ENCODE results near the gene ILK.
A peak's percentile ranks its signal among the peaks of the same experiment; 100 is the strongest.

Gene ILK

GRCh38 chr11:6633422-6634408, 30.1 kb downstream of the ILK start:
- Histone ChIP-seq H3K27me3 (ENCODE audit: insufficient read depth, poor library complexity, severe bottlenecking) (no peaks in the 10 kb centered on the region), H3K4me3 (replicated peaks; ENCODE audit: insufficient read depth, low read length) (no peak overlapping the region), H3K27ac (replicated peaks) (peak overlapping the region; percentile 93; the same call in 1 of the 2 replicates)
- DNase-seq (ENCODE audit: low read depth in 1 of 2, low spot score in 1 of 2): no peak
- TF ChIP-seq SPI1 (IDR thresholded peaks at IDR 0.05; ENCODE audit: borderline replicate concordance, low read depth) (no peak), CTCF (IDR thresholded peaks at IDR 0.05; ENCODE audit: insufficient read depth, low read length) (no peak), POLR2AphosphoS5 (IDR thresholded peaks at IDR 0.05; ENCODE audit: low read depth) (no peak), GABPA (IDR thresholded peaks at IDR 0.05; ENCODE audit: low read depth) (no peak)
- TF ChIP-seq, protein P1, sequence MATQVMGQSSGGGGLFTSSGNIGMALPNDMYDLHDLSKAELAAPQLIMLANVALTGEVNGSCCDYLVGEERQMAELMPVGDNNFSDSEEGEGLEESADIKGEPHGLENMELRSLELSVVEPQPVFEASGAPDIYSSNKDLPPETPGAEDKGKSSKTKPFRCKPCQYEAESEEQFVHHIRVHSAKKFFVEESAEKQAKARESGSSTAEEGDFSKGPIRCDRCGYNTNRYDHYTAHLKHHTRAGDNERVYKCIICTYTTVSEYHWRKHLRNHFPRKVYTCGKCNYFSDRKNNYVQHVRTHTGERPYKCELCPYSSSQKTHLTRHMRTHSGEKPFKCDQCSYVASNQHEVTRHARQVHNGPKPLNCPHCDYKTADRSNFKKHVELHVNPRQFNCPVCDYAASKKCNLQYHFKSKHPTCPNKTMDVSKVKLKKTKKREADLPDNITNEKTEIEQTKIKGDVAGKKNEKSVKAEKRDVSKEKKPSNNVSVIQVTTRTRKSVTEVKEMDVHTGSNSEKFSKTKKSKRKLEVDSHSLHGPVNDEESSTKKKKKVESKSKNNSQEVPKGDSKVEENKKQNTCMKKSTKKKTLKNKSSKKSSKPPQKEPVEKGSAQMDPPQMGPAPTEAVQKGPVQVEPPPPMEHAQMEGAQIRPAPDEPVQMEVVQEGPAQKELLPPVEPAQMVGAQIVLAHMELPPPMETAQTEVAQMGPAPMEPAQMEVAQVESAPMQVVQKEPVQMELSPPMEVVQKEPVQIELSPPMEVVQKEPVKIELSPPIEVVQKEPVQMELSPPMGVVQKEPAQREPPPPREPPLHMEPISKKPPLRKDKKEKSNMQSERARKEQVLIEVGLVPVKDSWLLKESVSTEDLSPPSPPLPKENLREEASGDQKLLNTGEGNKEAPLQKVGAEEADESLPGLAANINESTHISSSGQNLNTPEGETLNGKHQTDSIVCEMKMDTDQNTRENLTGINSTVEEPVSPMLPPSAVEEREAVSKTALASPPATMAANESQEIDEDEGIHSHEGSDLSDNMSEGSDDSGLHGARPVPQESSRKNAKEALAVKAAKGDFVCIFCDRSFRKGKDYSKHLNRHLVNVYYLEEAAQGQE (IDR thresholded peaks at IDR 0.05; ENCODE audit: insufficient replicate concordance, low read depth): no peak

- H3K27ac ChIP-seq (replicated peaks): peak overlapping the region; percentile 93
- DNase-seq (ENCODE audit: low read depth in 1 of 2, low spot score in 1 of 2): no peak
- TF ChIP-seq POLR2AphosphoS5 (IDR thresholded peaks at IDR 0.05; ENCODE audit: low read depth): no peak
- no peak for TF ChIP-seq SPI1 (IDR thresholded peaks at IDR 0.05; ENCODE audit: borderline replicate concordance, low read depth)
- TF ChIP-seq CTCF (IDR thresholded peaks at IDR 0.05; ENCODE audit: insufficient read depth, low read length): no peak
- TF ChIP-seq, protein P1 (IDR thresholded peaks at IDR 0.05; ENCODE audit: insufficient replicate concordance, low read depth): peak; percentile 63
- no peak for TF ChIP-seq GABPA (IDR thresholded peaks at IDR 0.05; ENCODE audit: low read depth)
- no peak overlapping the region for H3K4me3 ChIP-seq (replicated peaks; ENCODE audit: insufficient read depth, low read length)
- H3K27me3 ChIP-seq (ENCODE audit: insufficient read depth, poor library complexity, severe bottlenecking): no peaks in the 10 kb centered on the region
These were observed 31.0 kb downstream of the ILK start for GRCh38 chr11:6634534-6634933.

- Histone ChIP-seq H3K4me3 (replicated peaks; ENCODE audit: insufficient read depth, low read length) (no peak overlapping the region), H3K27me3 (ENCODE audit: insufficient read depth, poor library complexity, severe bottlenecking) (no peaks in the 10 kb centered on the region), H3K27ac (replicated peaks) (peak overlapping the region; percentile 93)
- TF ChIP-seq POLR2AphosphoS5 (IDR thresholded peaks at IDR 0.05; ENCODE audit: low read depth): peak; percentile 71
- TF ChIP-seq CTCF (IDR thresholded peaks at IDR 0.05; ENCODE audit: insufficient read depth, low read length): no peak
- TF ChIP-seq GABPA (IDR thresholded peaks at IDR 0.05; ENCODE audit: low read depth): no peak
- TF ChIP-seq SPI1 (IDR thresholded peaks at IDR 0.05; ENCODE audit: borderline replicate concordance, low read depth): peak; percentile 97
- TF ChIP-seq, protein P1 (IDR thresholded peaks at IDR 0.05; ENCODE audit: insufficient replicate concordance, low read depth): peak; percentile 44
- DNase-seq (ENCODE audit: low read depth in 1 of 2, low spot score in 1 of 2): peak; percentile 64 to 89
These were observed 31.7 kb downstream of the ILK start for GRCh38 chr11:6635082-6635932.

Measured in HL-60 (cell line).